DMS53 treated with DMSO at 0.1 percent for 48 hours (cell line): ENCODE data around the gene TSEN2.
"Not testable (repeated sequence)": the region's sequence is repeated elsewhere in the genome, so short reads cannot be mapped to it uniquely, and the experiment has no call there.

ENCODE experiments used
- DNase-seq: peaks from one replicate; lab custom pipeline; 2025; ENCODE audit not compliant: unreplicated experiment; lab: John Stamatoyannopoulos, UW

Gene TSEN2

DNA sequence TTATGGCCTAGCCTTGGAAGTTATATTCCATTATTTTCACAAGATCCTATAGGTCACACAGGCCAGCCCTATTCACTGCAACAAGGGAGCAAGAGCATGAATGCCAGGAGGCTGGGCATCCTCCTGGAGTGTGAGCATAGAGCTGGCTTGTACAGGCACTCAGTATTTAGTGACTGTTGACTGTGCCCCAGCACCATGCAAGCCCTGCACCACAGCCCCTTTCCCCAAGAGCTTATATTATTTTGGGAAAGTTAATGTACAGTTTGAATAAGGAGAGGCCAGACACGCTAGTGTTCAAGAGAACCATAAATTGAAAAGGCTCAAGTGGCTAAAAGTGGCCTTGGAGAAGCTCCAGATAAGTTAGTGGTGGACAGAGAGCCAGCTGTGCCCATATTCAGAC lies 32.3 kb upstream of the TSEN2 start:
- no peak for DNase-seq

DNA sequence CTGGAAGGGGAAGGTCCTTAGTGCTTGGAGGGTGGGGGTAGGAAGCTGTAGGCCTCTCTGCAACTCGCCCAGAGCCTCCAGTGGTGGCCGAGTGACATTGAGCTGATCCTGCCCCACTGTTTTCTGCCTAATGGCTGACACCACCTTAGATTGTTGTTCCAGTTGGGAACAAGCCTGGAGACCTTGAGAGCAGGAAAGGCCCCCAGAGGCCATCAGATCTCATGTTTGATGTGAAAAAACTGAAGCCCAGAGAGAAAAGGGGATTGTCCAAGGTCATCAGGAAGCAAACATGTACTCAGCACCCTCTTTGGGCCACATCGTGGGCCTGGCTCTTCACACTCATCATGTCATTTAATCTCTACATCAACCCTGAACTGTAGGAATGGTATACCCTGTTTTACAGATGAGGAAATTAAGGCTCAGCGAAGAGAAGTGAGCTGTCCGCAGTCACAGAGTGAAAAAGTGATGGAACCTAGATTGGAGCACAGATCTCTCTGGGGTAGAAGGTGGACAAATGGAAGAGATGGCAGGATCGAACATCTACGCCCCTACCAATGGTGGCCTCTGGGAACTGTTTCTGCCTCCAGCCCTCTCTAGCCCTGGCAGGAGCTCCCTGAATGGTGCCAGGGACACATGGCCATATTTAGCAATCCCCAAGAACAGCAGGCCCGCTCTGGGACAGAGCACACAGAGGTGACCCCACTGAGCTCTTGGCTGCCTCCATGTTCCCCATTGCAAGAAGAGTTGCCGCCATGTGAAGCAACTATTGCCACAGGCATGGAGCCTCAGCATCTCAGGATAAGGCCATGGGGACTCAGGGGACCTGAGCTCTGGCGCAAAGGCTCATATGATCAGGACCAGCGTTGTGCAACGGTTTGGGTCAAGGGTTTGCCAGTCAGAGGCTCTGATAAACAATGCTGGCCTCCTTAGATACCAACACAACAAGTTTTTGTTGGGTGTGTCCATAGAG lies 31.6 kb upstream of the TSEN2 start:
- no peak for DNase-seq

- DNase-seq, result no peak
Measured at GRCh38 chr3:12454076-12454815, 30.0 kb upstream of the TSEN2 start.

- DNase-seq, result no peak
Measured at GRCh38 chr3:12454816-12455121, 29.5 kb upstream of the TSEN2 start.

DNA sequence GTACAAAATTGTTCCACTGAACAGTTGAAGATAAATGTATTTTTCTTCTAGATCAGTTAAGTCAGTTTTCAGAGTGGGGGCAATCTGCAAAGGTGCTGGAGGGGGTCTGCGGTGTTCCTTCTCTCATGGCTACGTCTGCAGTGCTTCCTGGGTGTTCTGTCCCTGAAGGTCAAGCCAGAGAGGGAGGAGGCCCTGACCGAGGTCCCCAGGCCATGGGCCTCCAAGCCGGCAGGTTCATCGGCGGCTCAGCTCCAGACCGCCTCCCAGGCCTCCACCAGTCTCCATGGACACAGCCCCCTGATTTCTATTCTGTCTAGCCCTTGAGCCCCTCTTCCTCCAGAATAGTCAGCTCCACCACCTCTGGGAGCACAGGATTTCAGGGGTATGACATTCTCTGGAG lies 28.5 kb upstream of the TSEN2 start:
- DNase-seq, result no peak

GRCh38 chr3:12456441-12456840 lies 27.8 kb upstream of the TSEN2 start:
- DNase-seq, result no peak

DNA sequence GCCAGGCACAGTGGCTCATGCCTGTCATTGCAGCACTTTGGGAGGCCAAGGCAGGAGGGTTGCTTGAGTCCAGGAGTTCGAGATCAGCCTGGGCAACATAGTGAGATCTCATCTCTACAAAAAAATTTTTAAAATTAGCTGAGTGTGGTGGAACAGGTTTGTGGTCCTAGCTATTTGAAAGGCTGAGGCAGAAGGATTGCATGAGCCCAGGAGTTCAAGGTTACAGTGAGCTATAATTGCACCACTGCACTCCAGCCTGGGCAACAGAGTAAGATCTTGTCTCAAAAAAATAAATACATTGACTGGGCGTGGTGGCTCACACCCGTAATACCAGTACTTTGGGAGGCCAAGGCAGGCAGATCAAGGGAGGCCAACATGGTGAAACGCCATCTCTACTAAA lies 26.9 kb upstream of the TSEN2 start:
- DNase-seq, result not testable (repeated sequence)

DNA sequence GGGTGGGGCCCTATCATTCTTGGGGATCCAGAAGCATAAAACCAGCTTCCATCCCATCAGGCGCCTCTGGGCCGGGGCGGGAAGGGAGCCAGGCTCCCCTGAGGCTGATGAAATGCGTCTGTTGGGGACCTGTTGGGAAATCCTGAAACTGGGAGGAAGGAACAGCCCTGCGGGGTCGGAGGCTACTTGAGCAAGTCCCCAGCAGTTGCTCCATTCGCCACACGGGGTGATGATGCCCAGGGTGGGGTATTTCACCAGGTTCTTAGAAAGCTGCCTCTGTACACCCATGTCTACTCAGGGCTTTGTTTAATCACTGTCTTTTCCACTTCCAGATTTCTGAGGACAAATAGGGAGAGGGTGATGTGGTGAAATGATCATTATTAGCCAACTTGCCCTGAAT lies 25.4 kb upstream of the TSEN2 start:
- no peak for DNase-seq

DNA sequence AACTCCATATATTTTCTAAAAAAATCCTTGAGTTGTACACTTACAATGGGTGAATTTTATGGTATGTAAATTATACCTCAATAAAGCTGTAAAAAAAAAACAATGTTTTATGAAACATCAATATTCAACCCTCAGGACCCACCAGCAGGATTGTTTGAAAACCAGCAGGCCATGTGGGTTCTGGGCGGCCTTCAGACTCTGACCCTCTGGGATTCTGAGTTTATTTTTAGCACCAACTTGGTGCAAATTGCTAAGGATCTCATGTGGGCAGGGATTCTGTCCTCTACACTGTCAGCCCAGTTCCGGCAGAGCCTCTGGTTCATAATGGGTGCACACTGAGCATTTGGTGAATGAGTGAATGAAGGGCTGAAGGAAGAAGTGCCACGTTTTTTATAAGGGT lies 24.2 kb upstream of the TSEN2 start:
- no peak for DNase-seq

- no peak for DNase-seq
Measured at GRCh38 chr3:12461097-12461649, 23.1 kb upstream of the TSEN2 start.

DNA sequence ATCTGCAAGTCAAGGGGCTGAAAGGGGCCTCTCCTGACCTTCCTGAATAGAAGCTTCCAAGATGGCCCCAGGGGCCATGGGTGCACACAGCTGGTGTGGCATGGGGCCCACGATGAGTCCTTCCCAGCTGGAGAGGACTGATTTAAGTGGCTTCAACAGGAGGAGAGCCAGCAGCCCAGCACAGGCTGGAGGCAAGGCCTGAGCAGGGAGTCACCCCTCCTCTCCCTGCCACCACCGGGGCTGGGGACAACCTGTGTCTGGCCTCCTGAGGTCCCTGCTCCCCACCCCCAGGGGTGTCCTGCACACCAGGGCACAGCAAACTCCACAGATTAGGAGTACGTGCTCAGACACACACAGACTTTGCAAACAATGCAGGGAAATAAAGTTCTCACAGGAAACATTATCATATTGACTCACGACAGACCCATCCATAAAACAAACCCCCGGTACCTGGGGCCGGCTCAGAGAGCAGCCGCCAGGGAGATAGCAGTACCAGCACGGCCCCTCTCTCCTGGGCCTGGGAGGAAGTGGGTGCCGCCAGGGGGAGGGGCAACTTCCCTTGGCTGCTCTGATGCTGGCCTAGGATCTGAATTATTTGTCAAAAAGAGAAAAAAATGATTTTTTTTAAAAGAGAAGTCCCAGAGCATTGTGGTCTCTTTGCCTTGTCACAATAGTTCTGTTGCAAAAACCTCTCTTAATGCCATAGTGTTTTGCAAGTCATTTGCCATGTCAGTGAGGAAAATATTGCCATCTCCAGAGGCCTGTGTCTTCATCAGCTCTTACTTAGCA lies 21.9 kb upstream of the TSEN2 start:
- no peak for DNase-seq

GRCh38 chr3:12463686-12464085 lies 20.6 kb upstream of the TSEN2 start:
- DNase-seq, result no peak

GRCh38 chr3:12464181-12464580 lies 20.1 kb upstream of the TSEN2 start:
- DNase-seq, result no peak

- DNase-seq, result no peak
Measured at GRCh38 chr3:12465151-12465835, 19.0 kb upstream of the TSEN2 start.

GRCh38 chr3:12465836-12466225 lies 18.4 kb upstream of the TSEN2 start:
- no peak for DNase-seq

DNA sequence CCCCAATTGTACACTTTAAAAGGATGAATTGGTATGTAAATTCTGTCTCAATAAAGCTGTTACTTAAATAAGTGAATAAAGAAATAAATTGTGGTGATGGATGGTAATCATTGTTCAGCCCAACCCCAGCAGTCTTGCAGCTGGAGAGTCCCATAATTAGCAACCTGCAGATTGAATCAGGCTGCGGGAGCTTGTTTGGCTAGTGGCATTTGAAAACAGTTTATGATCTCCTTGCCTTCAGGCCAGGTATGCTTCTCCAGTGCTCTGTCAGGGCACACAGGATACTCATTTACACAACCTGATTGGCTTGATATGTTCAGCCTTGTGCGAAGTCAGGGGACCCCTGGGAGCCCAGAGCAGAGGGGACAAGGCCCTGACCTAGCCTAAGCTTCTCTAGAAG lies 16.5 kb upstream of the TSEN2 start:
- DNase-seq, result no peak

GRCh38 chr3:12468276-12468675 lies 16.0 kb upstream of the TSEN2 start:
- DNase-seq, result no peak

GRCh38 chr3:12468757-12469156 lies 15.5 kb upstream of the TSEN2 start:
- DNase-seq, result no peak

GRCh38 chr3:12469222-12469621 lies 15.1 kb upstream of the TSEN2 start:
- DNase-seq, result not testable (repeated sequence)

GRCh38 chr3:12470111-12470510 lies 14.2 kb upstream of the TSEN2 start:
- no peak for DNase-seq

GRCh38 chr3:12470680-12471079 lies 13.6 kb upstream of the TSEN2 start:
- DNase-seq, result no peak
